ENCODE data around the gene CAMK1. TPM values are rescaled to one million over a fixed set of nuclear protein-coding genes. Genes with fewer than 3 reads are reported as not detected.
A peak's percentile ranks its signal among the peaks of the same experiment; 100 is the strongest.

CAMK1 gene
- total RNA-seq, 1 experiment from 2014 or later, result 19.7 TPM

- ChIA-PET CTCF (no interaction called here), POLR2A (no interaction called here), RAD21 (ENCODE audit: low non-redundant PET in 1 of 2, low total read pairs in 2 of 2, uncharacterized antibody in 2 of 2, unreplicated experiment in 2 of 2) (interaction anchor here in 1 of 2 experiments (1.2 kb wide), 1 partner anchor 35 kb away, joined by 3 read pairs; no protein-coding TSS in a partner anchor)
- Histone ChIP-seq H3K9me2 (ENCODE audit: insufficient read depth) (no peaks in the 10 kb centered on the region), H2AFZ (ENCODE audit: low read depth, low read length, poor library complexity, severe bottlenecking) (peak overlapping the region; percentile 2), H3K27ac (ENCODE audit: low read depth, low read length) (peak overlapping the region; percentile 74), H3K4me1 (ENCODE audit: control insufficient read depth in 1 of 2, insufficient read depth in 2 of 2, low read length in 2 of 2) (peaks cover 8 to 18% of the 10 kb centered on the region in 2 experiments), H3K9ac (ENCODE audit: low read length) (peak overlapping the region; percentile 78), H3K4me3 (replicated peaks in 1 of 2; ENCODE audit: low read depth in 1 of 2, low read length in 2 of 2) (peak overlapping the region; percentile 73 to 82), H3K4me2 (ENCODE audit: low read length) (peak overlapping the region; percentile 99), H3K79me2 (ENCODE audit: insufficient read depth, low read length) (peaks cover 8% of the 10 kb centered on the region), H3K27me3 (ENCODE audit: insufficient read depth, low read length) (no peaks in the 10 kb centered on the region), H4K20me1 (ENCODE audit: insufficient read depth) (no peaks in the 10 kb centered on the region), H3K36me3 (ENCODE audit: control insufficient read depth in 1 of 2, insufficient read depth in 2 of 2, low read length in 2 of 2) (peaks cover 21 to 32% of the 10 kb centered on the region in 2 experiments), H3K9me3 (ENCODE audit: control insufficient read depth in 1 of 2, insufficient read depth in 1 of 2, low read depth in 1 of 2, low read length in 2 of 2) (no peaks in the 10 kb centered on the region)
- no peak for TF ChIP-seq FOSL1 (IDR thresholded peaks at IDR 0.05; ENCODE audit: low read depth)
- no peak for TF ChIP-seq EZH2 (IDR thresholded peaks at IDR 0.05)
- no peak for TF ChIP-seq JUND (IDR thresholded peaks at IDR 0.05)
- no peak for TF ChIP-seq MAX (IDR thresholded peaks at IDR 0.05)
- TF ChIP-seq ATF3 (IDR thresholded peaks at IDR 0.05), result no peak
- no peak for TF ChIP-seq SP1 (IDR thresholded peaks at IDR 0.05; ENCODE audit: low read depth)
- no peak for TF ChIP-seq ZBTB33 (IDR thresholded peaks at IDR 0.05; ENCODE audit: extremely low read depth, insufficient replicate concordance, low read length)
- TF ChIP-seq REST (IDR thresholded peaks at IDR 0.05; ENCODE audit: low read depth), result no peak
- no peak for TF ChIP-seq TCF7L2 (IDR thresholded peaks at IDR 0.05; ENCODE audit: borderline replicate concordance, extremely low read depth, insufficient read depth, insufficient read length)
- TF ChIP-seq ELF1 (IDR thresholded peaks at IDR 0.05; ENCODE audit: borderline replicate concordance, low read depth), result no peak
- no peak for TF ChIP-seq EZH2phosphoT487 (IDR thresholded peaks at IDR 0.05; ENCODE audit: borderline replicate concordance)
- DNase-seq (ENCODE audit: low read depth, low spot score), result no peak
- no peak for ATAC-seq
- BruUV-seq (replicated peaks), result TSS peak; percentile 50
- intact Hi-C loops (cut with micrococcal nuclease), result no loop called here
Observed at GRCh38 chr3:9750556-9751411, 19.0 kb downstream of the CAMK1 start.
